ENCODE data around the gene SPATA1. TPM values are rescaled to one million over a fixed set of nuclear protein-coding genes. Genes with fewer than 3 reads are reported as not detected.
A peak's percentile ranks its signal among the peaks of the same experiment; 100 is the strongest.

SPATA1 gene
- total and polyA plus RNA-seq, 9 of the 15 experiments (the other 6 are each of a cell fraction or from before 2014, with no cell fraction given) = 0.79 to 2.9 (median 1.5) TPM

DNA sequence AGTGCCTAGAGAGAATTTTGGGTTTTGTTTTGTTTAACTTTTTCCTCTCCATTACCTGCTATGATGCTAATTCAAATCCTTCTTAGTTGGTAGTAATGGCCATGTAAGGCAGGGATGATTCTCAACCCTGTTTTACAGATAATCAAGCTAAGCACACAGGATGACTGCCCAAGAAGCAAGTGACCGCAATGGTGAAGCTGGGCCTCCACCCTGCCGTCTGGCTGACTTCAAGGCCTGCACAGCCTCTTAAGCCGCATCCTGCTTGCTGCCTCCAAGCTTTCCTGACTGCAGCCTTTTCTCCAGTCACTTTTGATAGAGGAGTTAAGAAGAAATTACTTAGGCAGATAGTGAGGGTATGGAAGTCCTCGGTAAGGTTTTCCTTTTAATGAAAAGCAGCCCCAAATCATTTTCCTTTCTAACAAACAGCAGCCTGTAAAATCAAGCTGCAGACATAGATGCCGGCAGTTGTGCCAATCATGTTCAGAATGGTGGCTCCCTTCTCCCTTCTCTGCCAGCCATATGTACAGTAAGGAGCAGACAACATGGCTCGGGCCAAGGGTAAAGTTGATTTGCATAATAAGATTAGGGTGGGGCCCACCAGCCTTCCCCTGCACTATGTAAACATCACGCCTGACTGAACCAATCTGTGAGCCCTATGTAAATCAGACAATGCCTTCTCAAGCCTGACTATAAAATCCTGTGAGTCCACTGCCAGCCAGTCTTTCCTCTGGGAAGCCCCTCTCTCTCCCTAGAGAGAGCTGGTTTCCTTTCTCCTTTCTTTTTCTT is 76.8 kb downstream of the SPATA1 start (continued):
- TF ChIP-seq, protein P1, sequence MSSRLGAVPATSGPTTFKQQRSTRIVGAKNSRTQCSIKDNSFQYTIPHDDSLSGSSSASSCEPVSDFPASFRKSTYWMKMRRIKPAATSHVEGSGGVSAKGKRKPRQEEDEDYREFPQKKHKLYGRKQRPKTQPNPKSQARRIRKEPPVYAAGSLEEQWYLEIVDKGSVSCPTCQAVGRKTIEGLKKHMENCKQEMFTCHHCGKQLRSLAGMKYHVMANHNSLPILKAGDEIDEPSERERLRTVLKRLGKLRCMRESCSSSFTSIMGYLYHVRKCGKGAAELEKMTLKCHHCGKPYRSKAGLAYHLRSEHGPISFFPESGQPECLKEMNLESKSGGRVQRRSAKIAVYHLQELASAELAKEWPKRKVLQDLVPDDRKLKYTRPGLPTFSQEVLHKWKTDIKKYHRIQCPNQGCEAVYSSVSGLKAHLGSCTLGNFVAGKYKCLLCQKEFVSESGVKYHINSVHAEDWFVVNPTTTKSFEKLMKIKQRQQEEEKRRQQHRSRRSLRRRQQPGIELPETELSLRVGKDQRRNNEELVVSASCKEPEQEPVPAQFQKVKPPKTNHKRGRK (tag; IDR thresholded peaks at IDR 0.05) = no peak
- TF ChIP-seq SIN3B (IDR thresholded peaks at IDR 0.05; ENCODE audit: low read depth) = no peak
- peak; percentile 65; the same call in 1 of the 2 replicates for TF ChIP-seq ZNF584 (CRISPR knock-in tag; IDR thresholded peaks at IDR 0.05; ENCODE audit: low read depth)
- TF ChIP-seq SMAD4 (CRISPR knock-in tag; conservative IDR thresholded peaks at IDR 0.05) = no peak
- TF ChIP-seq PTBP1 (IDR thresholded peaks at IDR 0.05; ENCODE audit: low read depth, low read length) = no peak
- TF ChIP-seq, protein P2, sequence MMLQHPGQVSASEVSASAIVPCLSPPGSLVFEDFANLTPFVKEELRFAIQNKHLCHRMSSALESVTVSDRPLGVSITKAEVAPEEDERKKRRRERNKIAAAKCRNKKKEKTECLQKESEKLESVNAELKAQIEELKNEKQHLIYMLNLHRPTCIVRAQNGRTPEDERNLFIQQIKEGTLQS (IDR thresholded peaks at IDR 0.05) = no peak
- TF ChIP-seq, protein P2 (CRISPR knock-in tag; conservative IDR thresholded peaks at IDR 0.05) = no peak
- TF ChIP-seq, protein P3, sequence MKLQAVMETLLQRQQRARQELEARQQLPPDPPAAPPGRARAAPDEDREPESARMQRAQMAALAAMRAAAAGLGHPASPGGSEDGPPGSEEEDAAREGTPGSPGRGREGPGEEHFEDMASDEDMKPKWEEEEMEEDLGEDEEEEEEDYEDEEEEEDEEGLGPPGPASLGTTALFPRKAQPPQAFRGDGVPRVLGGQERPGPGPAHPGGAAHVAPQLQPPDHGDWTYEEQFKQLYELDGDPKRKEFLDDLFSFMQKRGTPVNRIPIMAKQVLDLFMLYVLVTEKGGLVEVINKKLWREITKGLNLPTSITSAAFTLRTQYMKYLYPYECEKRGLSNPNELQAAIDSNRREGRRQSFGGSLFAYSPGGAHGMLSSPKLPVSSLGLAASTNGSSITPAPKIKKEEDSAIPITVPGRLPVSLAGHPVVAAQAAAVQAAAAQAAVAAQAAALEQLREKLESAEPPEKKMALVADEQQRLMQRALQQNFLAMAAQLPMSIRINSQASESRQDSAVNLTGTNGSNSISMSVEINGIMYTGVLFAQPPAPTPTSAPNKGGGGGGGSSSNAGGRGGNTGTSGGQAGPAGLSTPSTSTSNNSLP (IDR thresholded peaks at IDR 0.05; ENCODE audit: borderline replicate concordance, low read depth, low read length) = 0 out of 2 replicates have a peak, but pooled peaks have one; percentile 38
- TF ChIP-seq, protein P4, sequence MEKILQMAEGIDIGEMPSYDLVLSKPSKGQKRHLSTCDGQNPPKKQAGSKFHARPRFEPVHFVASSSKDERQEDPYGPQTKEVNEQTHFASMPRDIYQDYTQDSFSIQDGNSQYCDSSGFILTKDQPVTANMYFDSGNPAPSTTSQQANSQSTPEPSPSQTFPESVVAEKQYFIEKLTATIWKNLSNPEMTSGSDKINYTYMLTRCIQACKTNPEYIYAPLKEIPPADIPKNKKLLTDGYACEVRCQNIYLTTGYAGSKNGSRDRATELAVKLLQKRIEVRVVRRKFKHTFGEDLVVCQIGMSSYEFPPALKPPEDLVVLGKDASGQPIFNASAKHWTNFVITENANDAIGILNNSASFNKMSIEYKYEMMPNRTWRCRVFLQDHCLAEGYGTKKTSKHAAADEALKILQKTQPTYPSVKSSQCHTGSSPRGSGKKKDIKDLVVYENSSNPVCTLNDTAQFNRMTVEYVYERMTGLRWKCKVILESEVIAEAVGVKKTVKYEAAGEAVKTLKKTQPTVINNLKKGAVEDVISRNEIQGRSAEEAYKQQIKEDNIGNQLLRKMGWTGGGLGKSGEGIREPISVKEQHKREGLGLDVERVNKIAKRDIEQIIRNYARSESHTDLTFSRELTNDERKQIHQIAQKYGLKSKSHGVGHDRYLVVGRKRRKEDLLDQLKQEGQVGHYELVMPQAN (IDR thresholded peaks at IDR 0.05; ENCODE audit: borderline replicate concordance) = no peak
- TF ChIP-seq HDGF (IDR thresholded peaks at IDR 0.05) = no peak
- TF ChIP-seq, protein P5, sequence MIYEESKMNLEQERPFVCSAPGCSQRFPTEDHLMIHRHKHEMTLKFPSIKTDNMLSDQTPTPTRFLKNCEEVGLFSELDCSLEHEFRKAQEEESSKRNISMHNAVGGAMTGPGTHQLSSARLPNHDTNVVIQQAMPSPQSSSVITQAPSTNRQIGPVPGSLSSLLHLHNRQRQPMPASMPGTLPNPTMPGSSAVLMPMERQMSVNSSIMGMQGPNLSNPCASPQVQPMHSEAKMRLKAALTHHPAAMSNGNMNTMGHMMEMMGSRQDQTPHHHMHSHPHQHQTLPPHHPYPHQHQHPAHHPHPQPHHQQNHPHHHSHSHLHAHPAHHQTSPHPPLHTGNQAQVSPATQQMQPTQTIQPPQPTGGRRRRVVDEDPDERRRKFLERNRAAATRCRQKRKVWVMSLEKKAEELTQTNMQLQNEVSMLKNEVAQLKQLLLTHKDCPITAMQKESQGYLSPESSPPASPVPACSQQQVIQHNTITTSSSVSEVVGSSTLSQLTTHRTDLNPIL (CRISPR knock-in tag; IDR thresholded peaks at IDR 0.05) = no peak
- TF ChIP-seq MTF1 (CRISPR knock-in tag; IDR thresholded peaks at IDR 0.05; ENCODE audit: borderline replicate concordance) = no peak
- no peak for TF ChIP-seq POLR2G (IDR thresholded peaks at IDR 0.05; ENCODE audit: low read depth, low read length)
- TF ChIP-seq ZNF232 (CRISPR knock-in tag; IDR thresholded peaks at IDR 0.05) = no peak
- TF ChIP-seq BDP1 (IDR thresholded peaks at IDR 0.05; ENCODE audit: insufficient read depth, insufficient read length) = no peak
- TF ChIP-seq POU5F1 (IDR thresholded peaks at IDR 0.05; ENCODE audit: borderline replicate concordance, low read depth, low read length, partially characterized antibody) = no peak
- TF ChIP-seq HDAC6 (IDR thresholded peaks at IDR 0.05; ENCODE audit: low read depth, low read length) = no peak
- TF ChIP-seq ZC3H4 (CRISPR knock-in tag; IDR thresholded peaks at IDR 0.05; ENCODE audit: borderline replicate concordance) = no peak
- no peak for TF ChIP-seq NBN (IDR thresholded peaks at IDR 0.05; ENCODE audit: low read depth)
- no peak for TF ChIP-seq NONO (IDR thresholded peaks at IDR 0.05; ENCODE audit: low read depth in 2 of 2, low read length in 1 of 2)
